Endodermal cell (in vitro differentiated cells): Measurements from ENCODE around the gene COL5A1. TPM values are rescaled to one million over a fixed set of nuclear protein-coding genes. Genes with fewer than 3 reads are reported as not detected.

ENCODE experiments used
- DNase-seq: peaks from one replicate; pipeline ENCODE4 v3.0.0-alpha.2; 2017
- H3K27ac ChIP-seq: 2 replicates; pipeline ENCODE4 v1.5.1; 2013; ENCODE audit warnings: mild to moderate bottlenecking, low read depth, low read length, moderate library complexity
- H3K27me3 ChIP-seq: 2 replicates; pipeline ENCODE4 v1.6.1; 2013; ENCODE audit warnings: mild to moderate bottlenecking, low read length, moderate library complexity; ENCODE audit not compliant: insufficient read depth, control insufficient read depth, poor library complexity, severe bottlenecking
- H3K36me3 ChIP-seq: 2 replicates; pipeline ENCODE4 v1.7.0; 2013; ENCODE audit warnings: mild to moderate bottlenecking, low read length, moderate library complexity; ENCODE audit not compliant: control insufficient read depth, insufficient read depth
- H3K4me1 ChIP-seq: one replicate; pipeline ENCODE4 v1.7.0; 2013; ENCODE audit warnings: low read length; ENCODE audit not compliant: control insufficient read depth, insufficient read depth
- H3K4me3 ChIP-seq: 2 replicates; pipeline ENCODE4 v1.5.1; 2013; ENCODE audit warnings: mild to moderate bottlenecking, low read length, moderate library complexity
- H3K9ac ChIP-seq: 2 replicates; pipeline ENCODE4 v1.6.1; 2013; ENCODE audit warnings: mild to moderate bottlenecking, low read length, moderate library complexity; ENCODE audit not compliant: poor library complexity, severe bottlenecking; ENCODE audit errors: extremely low read depth
- H3K9me3 ChIP-seq: 2 replicates; pipeline ENCODE4 v1.6.1; 2013; ENCODE audit warnings: mild to moderate bottlenecking, low read length, moderate library complexity; ENCODE audit not compliant: control insufficient read depth
- H3K27ac Mint-ChIP-seq: 2 replicates; pipeline ENCODE4 v1.8.0; 2020; ENCODE audit warnings: mixed read lengths
- H3K27me3 Mint-ChIP-seq: 2 replicates; pipeline ENCODE4 v1.8.0; 2021; ENCODE audit warnings: mild to moderate bottlenecking, mixed read lengths; ENCODE audit not compliant: insufficient read depth
- H3K36me3 Mint-ChIP-seq: 2 replicates; pipeline ENCODE4 v1.8.0; 2020; ENCODE audit warnings: low read depth, mixed read lengths
- H3K4me1 Mint-ChIP-seq: 2 replicates; pipeline ENCODE4 v1.8.0; 2020; ENCODE audit warnings: mixed read lengths
- H3K4me3 Mint-ChIP-seq: 2 replicates; pipeline ENCODE4 v1.8.0; 2020; ENCODE audit warnings: mild to moderate bottlenecking, moderate library complexity, mixed read lengths
- H3K9me3 Mint-ChIP-seq: 2 replicates; pipeline ENCODE4 v1.8.0; 2020; ENCODE audit warnings: mild to moderate bottlenecking, mixed read lengths
- CTCF ChIP-seq: fragments of 200-600 bp; sonication (generic); conservative IDR thresholded peaks from 2 replicates; pipeline ENCODE4 v1.5.0; 2021; ENCODE audit warnings: antibody characterized with exemption, mild to moderate bottlenecking
- WGBS, 2 experiments: methylation state at CpG; one replicate each; pipeline versions ENCODE4 v1.1.5 to v1.1.7; 2013; ENCODE audit warnings: missing lambda C conversion rate in 2 of 2, mixed read lengths in 1 of 2; ENCODE audit not compliant: insufficient coverage in 1 of 2, insufficient read length in 1 of 2; 5-methylcytosine and 5-hydroxymethylcytosine counted together
- total RNA-seq, 2 donors: library from RNA; stranded (reverse); fragmentation: NEBNext Ultra II Directional in 1 of 2; extraction: Animal tissue kit (Norgen Biotek cat#: 25700) in 1 of 2; gene quantifications; 2 replicates in 1 of 2; 3 replicates in 1 of 2; pipeline ENCODE4 v1.2.1, GENCODE V29; 2021

COL5A1 gene
- total RNA-seq, 2 donors from 2014 or later: 65.3 to 76.6 TPM

- Histone ChIP-seq H3K4me1 (no peaks in the 10 kb centered on the region), H3K9ac (no peak overlapping the region), H3K27me3 (no peaks in the 10 kb centered on the region), H3K4me3 (no peak overlapping the region), H3K9me3 (no peaks in the 10 kb centered on the region), H3K27ac (no peak overlapping the region), H3K36me3 (peaks cover 3% of the 10 kb centered on the region)
- no peak for TF ChIP-seq CTCF
- Mint-ChIP-seq H3K9me3 (peaks cover 3% of the 10 kb centered on the region), H3K27ac (no peak overlapping the region), H3K36me3 (peaks cover 11% of the 10 kb centered on the region), H3K4me1 (peaks cover 4% of the 10 kb centered on the region), H3K27me3 (no peaks in the 10 kb centered on the region), H3K4me3 (no peak overlapping the region)
- WGBS, 2 experiments: 93 to 100% methylated on average over 5 to 11 of the region's 11 CpGs
- DNase-seq: no peak
Measured at GRCh38 chr9:134719331-134719730, 77.7 kb downstream of the COL5A1 start.

GRCh38 chr9:134720136-134720753 is 78.6 kb downstream of the COL5A1 start:
- Mint-ChIP-seq H3K27ac (no peak overlapping the region), H3K4me1 (peaks cover 2% of the 10 kb centered on the region), H3K36me3 (peaks cover 8% of the 10 kb centered on the region), H3K4me3 (no peak overlapping the region), H3K9me3 (no peaks in the 10 kb centered on the region), H3K27me3 (no peaks in the 10 kb centered on the region)
- Histone ChIP-seq H3K9ac (no peak overlapping the region), H3K27me3 (no peaks in the 10 kb centered on the region), H3K36me3 (peaks cover 3% of the 10 kb centered on the region), H3K4me1 (no peaks in the 10 kb centered on the region), H3K9me3 (no peaks in the 10 kb centered on the region), H3K4me3 (no peak overlapping the region), H3K27ac (no peak overlapping the region)
- 95 to 98% methylated on average over 14 to 17 of the region's 17 CpGs for WGBS, 2 experiments
- DNase-seq: no peak
- no peak for TF ChIP-seq CTCF

- Histone ChIP-seq H3K27me3 (no peaks in the 10 kb centered on the region), H3K36me3 (peaks cover 3% of the 10 kb centered on the region), H3K4me3 (no peak overlapping the region), H3K9ac (no peak overlapping the region), H3K27ac (no peak overlapping the region), H3K9me3 (no peaks in the 10 kb centered on the region), H3K4me1 (no peaks in the 10 kb centered on the region)
- Mint-ChIP-seq H3K36me3 (peaks cover 2% of the 10 kb centered on the region), H3K27ac (no peak overlapping the region), H3K9me3 (no peaks in the 10 kb centered on the region), H3K4me1 (no peaks in the 10 kb centered on the region), H3K4me3 (no peak overlapping the region), H3K27me3 (no peaks in the 10 kb centered on the region)
- DNase-seq: no peak
- 97 to 99% methylated on average over 8 to 9 of the region's 9 CpGs for WGBS, 2 experiments
- TF ChIP-seq CTCF: no peak
Measured at GRCh38 chr9:134720796-134721195, 79.2 kb downstream of the COL5A1 start.
